Epithelial cell of esophagus (primary cell): ENCODE measurements around the gene CST3.
"Not testable (repeated sequence)": the region's sequence is repeated elsewhere in the genome, so short reads cannot be mapped to it uniquely, and the experiment has no call there.

Experiments
- DNase-seq: peaks from one replicate; pipeline ENCODE4 v3.0.0; 2010; ENCODE audit warnings: low read depth
- H3K4me3 ChIP-seq: 2 replicates; pipeline ENCODE4 v1.5.1; 2011; ENCODE audit warnings: mild to moderate bottlenecking, low read length, control low read depth
- CTCF ChIP-seq: IDR thresholded peaks from 2 replicates; pipeline ENCODE4 v1.5.1; 2011; ENCODE audit warnings: low read depth, mild to moderate bottlenecking, low read length, control low read depth, inconsistent platforms; ENCODE audit not compliant: insufficient read depth; ENCODE audit errors: missing control alignments

The CST3 gene

GRCh38 chr20:23637282-23638221, at the start of gene CST3:
Gene CST3, minus strand, starts transcription at chr20:23637955. Its CDS starts 93 bp downstream, at chr20:23637862.
- H3K4me3 ChIP-seq = peak within 1 kb of the TSS; percentile 77
- no peak for TF ChIP-seq CTCF
- peak; percentile 90 for DNase-seq

GRCh38 chr20:23686046-23686750, 48.4 kb upstream of the CST3 start:
- TF ChIP-seq CTCF = no peak
- no peak for DNase-seq
- no peak overlapping the region for H3K4me3 ChIP-seq

GRCh38 chr20:23685529-23685896, 47.8 kb upstream of the CST3 start:
- DNase-seq, H3K4me3 ChIP-seq: not testable (repeated sequence)

- DNase-seq = no peak
- TF ChIP-seq CTCF = no peak
- no peak overlapping the region for H3K4me3 ChIP-seq
These were observed 46.5 kb upstream of the CST3 start for GRCh38 chr20:23684261-23684660.

GRCh38 chr20:23683807-23684206, 46.1 kb upstream of the CST3 start:
- no peak for DNase-seq
- TF ChIP-seq CTCF = no peak
- no peak overlapping the region for H3K4me3 ChIP-seq

GRCh38 chr20:23683281-23683680, 45.5 kb upstream of the CST3 start:
- H3K4me3 ChIP-seq = no peak overlapping the region
- TF ChIP-seq CTCF = no peak
- no peak for DNase-seq

- no peak for TF ChIP-seq CTCF
- no peak for DNase-seq
- no peak overlapping the region for H3K4me3 ChIP-seq
These were observed 42.4 kb upstream of the CST3 start for GRCh38 chr20:23680146-23680545.
